Measurements from ENCODE around the gene CARD11.

Gene CARD11

GRCh38 chr7:2979951-2980350 is 63.7 kb downstream of the CARD11 start:
- DNase-seq = no peak

GRCh38 chr7:2979201-2979631 is 64.5 kb downstream of the CARD11 start:
- DNase-seq = no peak

GRCh38 chr7:2978408-2978807 is 65.3 kb downstream of the CARD11 start:
- no peak for DNase-seq

- no peak for DNase-seq
These were observed 67.8 kb downstream of the CARD11 start for GRCh38 chr7:2975821-2976371.

DNA sequence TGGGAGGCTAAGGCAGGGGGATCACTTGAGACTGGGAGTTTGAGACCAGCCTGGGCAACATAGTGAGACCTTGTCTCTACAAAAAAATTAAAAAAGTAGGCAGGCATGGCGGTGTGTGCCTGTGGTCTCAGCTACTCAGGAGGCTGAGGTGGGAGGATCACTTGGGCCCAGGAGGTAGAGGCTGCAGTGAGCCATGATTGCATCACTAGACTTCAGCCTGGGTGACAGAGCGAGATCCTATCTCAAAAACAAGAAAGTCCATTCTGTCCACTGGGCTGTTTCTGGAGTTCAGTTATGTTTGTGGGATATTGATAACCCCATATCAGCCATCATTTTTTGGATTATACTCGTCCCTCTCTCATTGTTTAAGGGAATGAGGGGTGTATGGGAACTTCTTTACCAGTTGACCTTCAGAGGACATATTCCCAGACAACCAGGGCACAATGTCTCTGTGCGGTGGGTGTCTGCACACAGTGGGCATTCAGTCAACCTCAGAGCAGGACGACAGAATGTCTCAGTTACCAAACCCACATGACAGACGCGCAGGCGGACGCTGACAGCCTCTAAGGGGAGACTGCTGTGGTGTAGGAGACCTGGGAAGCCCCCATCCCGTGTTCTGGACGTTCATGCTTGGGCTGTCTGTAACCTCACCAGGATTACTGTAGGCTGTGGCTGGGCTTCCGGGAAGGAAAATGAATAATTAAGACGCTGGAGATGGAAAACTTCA is 69.4 kb downstream of the CARD11 start:
- no peak for DNase-seq

DNA sequence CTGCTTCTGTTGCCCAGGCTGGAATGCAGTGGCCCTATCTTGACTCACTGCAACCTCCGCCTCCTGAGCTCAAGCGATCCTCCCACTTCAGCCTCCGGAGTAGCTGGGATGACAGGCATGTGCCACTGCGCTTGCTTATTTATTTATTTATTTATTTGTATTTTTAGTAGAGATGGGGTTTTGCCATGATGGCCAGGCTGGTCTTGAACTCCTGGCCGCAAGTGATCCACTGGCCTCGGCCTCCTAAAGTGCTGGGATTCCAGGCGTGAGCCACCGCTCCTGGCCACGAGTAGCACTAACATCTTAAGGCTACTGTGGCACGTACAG is 70.9 kb downstream of the CARD11 start:
- no peak for DNase-seq

DNA sequence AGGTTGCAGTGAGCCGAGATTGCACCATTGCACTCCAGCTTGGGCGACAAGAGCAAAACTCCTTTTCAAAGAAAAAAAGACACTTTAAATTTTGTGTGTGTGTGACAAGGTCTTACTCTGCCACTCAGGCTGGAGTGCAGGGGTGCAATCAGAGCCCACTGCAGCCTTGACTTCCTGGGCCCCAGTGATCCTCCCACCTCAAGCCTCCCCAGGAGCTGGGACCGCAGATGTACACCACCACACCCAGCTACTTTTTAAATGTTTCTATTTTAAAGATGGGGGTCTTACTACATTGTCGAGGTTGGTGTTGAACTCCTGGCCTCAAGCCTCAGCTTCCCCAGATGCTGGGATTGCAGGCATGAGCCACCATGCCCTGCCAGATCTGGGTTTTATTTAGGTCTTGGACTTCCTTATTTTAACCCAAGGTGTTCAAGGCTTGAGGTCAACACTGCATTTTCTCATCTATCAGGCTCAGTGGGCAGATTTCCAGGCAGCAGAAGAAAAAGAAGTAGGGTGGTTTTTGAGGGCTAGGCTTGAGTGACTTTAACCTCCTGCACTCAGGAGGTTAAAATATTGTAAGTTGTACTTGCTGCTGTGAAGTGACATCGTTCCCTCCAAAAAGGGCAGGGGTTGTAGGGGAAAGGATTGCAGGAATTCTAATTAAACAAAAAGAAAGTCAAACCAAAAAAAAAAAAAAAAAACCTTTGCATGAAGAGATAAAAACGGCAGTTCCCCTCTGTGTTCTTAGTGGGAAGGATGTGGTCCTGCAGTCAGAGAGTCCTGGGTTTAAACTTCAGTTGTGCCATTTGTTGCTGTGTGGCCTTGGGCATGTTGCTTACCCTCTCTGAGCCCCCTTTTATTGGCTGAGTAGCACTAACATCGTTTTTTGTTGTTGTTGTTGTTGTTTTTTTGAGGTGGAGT is 71.5 kb downstream of the CARD11 start:
- no peak for DNase-seq

GRCh38 chr7:2970861-2971260 is 72.8 kb downstream of the CARD11 start:
- DNase-seq = no peak

DNA sequence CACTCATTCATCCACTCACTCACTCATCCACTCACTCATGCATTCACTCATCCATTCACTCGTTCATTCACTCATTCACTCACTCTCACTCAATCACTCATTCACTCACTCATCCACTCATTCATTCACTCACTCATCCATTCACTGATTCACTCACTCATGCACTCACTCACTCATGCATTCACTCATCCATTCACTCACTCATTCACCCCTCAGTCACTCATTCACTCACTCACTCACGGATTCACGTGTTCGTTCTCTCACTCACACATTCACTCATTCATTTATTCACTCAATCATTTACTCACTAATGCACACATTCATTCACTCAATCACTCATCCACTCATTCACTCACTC is 73.4 kb downstream of the CARD11 start:
- DNase-seq = no peak

DNA sequence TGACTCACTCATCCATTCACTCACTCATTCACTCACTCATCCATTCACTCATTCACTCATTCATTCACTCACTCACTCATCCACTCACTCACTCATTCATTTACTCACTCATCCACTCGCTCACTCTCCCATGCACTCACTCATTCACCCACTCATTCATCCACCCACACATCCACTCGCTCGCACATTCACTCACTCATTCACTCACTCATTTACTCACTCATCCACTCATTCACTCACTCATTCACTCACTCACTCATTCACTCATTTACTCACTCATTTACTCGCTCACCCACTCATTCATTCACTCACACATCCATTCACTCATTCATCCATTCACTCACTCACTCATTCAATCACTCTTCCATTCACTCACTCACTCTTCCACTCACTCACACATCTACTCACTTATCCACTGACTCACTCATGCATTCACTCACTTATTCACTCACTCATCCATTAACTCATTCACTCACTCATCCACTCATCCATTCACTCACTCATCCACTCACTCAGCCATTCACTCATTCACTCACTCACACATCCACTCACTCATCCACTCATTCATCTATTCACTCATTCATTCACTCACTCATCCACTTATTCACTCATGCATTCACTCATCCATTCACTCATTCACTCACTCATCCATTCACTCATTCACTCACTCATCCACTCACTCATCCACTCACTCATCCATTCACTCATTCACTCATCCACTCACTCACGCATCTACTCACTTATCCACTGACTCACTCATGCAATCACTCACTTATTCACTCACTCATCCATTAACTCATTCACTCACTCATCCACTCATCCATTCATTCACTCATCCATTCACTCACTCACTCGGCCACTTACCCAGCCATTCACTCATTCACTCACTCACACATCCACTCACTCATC is 74.0 kb downstream of the CARD11 start:
- DNase-seq = no peak

DNA sequence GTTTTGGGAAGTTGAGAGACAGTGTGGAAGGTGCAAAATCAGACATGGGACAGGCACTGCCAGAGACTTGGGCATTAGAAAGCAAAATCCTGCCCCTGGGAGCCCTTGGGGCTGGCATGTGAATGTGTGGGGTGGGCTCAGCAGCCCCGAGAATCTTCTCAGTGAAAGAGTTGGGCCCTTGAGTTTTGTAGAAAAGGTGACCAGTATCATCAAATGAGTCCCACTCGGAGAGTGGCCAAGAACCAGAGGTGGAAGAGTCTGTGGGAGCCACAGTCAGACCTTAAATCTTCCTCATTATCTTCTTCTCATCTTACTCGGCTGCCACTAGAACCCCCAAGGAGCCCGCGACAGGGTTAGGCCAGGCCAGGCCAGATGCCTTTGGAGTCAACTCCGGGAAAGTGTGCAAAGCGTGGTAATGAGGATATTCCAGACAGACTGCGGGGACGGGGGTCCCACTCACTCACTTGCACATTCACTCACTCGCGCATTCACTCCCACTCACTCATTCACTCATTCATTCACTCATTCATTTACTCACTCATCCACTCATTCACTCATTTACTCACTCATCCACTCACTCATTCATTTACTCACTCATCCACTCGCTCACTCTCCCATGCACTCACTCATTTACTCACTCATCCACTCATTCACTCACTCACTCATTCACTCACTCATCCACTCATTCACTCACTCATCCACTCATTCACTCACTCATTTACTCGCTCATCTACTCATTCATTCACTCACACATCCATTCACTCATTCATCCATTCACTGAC is 74.9 kb downstream of the CARD11 start:
- DNase-seq = no peak

DNA sequence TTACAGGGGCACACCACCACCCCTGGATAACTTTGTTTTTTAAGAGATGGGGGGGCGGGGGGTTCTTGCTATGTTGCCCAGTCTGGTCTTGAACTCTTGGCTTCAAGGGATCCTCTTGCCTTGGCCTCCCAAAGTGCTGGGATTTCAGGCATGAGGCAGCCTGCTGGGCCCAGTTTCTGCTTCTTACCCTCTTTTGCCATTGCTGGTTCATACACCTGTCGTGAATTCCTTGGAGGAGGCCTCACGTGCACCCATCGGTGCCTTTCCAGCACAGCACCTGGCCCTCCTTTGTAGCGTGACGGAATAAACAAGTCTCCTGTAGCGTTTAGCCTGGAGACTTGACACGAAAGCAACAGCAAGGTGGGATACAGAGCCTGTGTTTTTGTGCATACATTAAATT is 75.5 kb downstream of the CARD11 start:
- no peak for DNase-seq

DNA sequence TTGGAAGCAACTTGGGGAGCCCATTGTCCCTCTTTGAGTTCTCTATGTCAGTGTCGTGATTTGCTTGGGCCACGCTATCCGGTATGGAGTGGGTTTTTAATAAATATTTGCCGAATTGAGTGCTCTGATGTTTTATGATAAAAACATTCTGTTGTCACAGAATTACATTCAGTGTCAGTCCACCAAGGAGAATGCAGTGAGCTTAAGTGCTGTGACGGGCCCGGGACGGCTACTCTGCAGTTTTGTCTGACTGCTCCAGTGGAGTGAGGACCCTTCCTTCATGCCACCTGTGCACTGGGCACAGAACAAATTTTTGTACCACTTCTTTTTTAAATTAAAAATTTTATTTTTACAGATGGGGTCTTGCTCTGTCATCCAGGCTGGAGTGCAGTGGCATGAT is 76.0 kb downstream of the CARD11 start:
- DNase-seq = no peak

GRCh38 chr7:2967253-2967652 is 76.4 kb downstream of the CARD11 start:
- DNase-seq = no peak

DNA sequence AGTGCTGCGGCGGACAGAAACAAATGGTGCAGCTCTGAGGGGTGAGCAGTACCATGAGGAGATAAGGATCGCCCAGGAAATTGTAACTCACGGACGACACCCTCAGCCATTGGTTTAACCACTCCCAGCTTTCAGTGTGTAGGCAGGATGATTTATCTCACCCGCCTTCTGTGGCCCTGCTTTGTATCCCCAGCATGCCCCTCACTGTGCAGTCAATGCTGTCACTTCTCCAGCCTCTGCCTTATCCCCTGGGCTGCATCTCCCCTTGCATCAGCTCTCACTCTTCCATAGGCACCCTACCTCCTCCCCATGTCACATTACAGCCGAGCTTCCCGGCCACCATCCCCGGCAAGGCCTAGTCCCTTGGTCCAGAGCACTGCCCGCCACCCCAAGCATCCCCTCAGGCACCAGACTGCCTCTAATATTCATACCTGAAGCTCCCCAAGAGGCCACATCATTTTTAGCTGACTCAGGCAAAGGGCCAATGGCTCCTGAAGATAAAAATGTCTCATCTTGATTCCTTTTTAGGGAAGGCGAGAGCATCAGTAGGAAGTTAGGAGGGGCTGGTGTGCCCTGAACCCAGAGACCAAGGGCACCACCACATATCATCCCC is 77.1 kb downstream of the CARD11 start:
- DNase-seq = no peak

DNA sequence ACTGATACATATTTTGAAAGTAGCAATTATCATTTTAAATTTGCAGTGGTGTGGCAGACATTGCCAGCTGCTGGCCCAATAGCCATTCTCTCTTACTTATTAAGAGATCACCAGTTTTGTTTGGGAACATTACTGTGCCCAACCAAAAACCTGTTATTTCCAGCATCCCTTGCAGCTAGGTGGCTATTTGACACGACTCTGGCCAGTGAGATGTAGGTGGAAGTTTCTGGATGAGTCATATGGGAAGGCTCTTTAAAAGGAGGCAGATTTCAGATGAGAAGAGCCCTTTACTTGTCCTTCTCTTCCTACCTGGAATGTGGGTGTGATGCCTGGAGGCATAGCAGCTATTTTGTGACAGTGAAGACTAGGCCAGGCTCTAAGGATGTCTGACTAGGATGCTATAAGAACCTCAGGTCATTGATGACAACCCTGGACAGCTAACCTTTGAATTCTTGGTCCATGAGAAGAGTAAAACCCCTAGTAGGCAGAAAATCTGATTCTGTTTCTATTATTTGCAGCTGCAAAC is 77.9 kb downstream of the CARD11 start:
- no peak for DNase-seq

- DNase-seq = no peak
These were observed 78.4 kb downstream of the CARD11 start for GRCh38 chr7:2965301-2965700.

DNA sequence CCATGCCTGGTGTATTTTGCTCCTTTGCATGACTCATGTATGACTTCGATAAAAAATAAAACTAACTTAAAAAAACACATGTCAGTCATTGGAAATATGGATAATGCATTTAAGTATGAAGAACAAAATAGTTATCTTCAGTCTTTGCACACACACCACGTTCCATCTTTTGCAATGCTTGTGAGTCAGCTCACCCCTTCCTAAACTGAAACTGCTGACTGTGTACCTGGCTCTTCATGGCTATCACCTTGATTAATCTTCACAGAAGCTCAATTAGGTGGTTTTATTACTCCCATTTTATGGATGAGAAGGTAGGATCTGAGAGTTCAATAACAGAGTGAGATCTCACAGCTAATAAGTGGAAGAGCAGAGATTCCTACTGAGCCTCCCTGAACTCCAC is 79.5 kb downstream of the CARD11 start:
- DNase-seq = no peak

DNA sequence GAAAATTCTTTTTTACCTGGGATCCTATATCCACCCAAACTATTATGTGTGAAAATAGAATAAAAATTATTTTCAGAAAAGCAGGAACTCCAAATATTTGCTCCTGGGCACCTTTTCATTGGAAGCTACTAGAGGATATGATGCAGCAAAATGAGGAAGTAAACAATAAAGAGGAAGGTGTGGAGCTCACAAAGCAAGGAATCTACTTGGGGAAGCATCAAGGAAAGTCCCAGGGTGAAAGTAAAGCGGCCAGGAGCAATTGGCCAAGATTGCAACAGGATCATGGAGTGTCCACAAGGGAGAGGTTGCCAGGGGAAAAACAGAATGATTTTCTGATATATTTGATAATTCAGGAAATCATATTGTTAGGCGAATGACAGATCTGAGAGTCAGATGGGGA is 80.8 kb downstream of the CARD11 start:
- no peak for DNase-seq

- DNase-seq = no peak
These were observed 83.7 kb downstream of the CARD11 start for GRCh38 chr7:2959828-2960599.
